GM12864 (cell line): ENCODE data around the gene KCNQ1.

ENCODE experiments used
- DNase-seq: peaks from one replicate; pipeline ENCODE4 v3.0.0-alpha.2; 2011; ENCODE audit warnings: low read depth
- H3K4me3 ChIP-seq: 2 replicates; pipeline ENCODE4 v1.5.1; 2011; ENCODE audit warnings: mild to moderate bottlenecking, low read depth, low read length, control low read depth
- TF ChIP-seq, protein P1 (sequence below): IDR thresholded peaks from 2 replicates; pipeline ENCODE4 v1.5.1; 2011; ENCODE audit warnings: low read depth, mild to moderate bottlenecking, moderate library complexity, low read length, control low read depth, inconsistent platforms; ENCODE audit errors: missing control alignments

Gene KCNQ1

GRCh38 chr11:2515401-2516275 lies 70.8 kb downstream of the KCNQ1 start:
- TF ChIP-seq, protein P1, sequence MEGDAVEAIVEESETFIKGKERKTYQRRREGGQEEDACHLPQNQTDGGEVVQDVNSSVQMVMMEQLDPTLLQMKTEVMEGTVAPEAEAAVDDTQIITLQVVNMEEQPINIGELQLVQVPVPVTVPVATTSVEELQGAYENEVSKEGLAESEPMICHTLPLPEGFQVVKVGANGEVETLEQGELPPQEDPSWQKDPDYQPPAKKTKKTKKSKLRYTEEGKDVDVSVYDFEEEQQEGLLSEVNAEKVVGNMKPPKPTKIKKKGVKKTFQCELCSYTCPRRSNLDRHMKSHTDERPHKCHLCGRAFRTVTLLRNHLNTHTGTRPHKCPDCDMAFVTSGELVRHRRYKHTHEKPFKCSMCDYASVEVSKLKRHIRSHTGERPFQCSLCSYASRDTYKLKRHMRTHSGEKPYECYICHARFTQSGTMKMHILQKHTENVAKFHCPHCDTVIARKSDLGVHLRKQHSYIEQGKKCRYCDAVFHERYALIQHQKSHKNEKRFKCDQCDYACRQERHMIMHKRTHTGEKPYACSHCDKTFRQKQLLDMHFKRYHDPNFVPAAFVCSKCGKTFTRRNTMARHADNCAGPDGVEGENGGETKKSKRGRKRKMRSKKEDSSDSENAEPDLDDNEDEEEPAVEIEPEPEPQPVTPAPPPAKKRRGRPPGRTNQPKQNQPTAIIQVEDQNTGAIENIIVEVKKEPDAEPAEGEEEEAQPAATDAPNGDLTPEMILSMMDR = no peak
- no peak for DNase-seq
- H3K4me3 ChIP-seq = no peak overlapping the region

- H3K4me3 ChIP-seq = no peak overlapping the region
- TF ChIP-seq, protein P1 = no peak
- DNase-seq = no peak
These were observed 71.6 kb downstream of the KCNQ1 start for GRCh38 chr11:2516276-2517015.

DNA sequence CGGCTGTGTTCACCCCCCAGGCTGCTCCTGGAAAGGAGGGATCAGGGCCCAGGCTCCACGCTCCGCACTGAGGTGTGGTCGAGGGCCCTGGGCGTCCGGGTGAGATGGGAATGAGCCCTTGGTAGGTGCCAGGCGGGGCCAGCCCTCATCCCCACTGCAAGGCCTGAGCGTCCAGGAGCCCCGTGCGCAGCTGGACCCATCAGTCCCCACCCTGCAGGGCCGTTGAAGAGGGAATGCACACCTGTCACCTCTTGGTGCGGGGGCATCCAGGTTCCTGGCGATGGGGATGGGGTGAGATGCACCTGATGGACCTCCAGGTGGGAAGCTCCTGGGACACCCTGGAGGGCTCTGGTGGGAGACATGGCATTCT lies 72.2 kb downstream of the KCNQ1 start:
- no peak for DNase-seq
- TF ChIP-seq, protein P1 = no peak

DNA sequence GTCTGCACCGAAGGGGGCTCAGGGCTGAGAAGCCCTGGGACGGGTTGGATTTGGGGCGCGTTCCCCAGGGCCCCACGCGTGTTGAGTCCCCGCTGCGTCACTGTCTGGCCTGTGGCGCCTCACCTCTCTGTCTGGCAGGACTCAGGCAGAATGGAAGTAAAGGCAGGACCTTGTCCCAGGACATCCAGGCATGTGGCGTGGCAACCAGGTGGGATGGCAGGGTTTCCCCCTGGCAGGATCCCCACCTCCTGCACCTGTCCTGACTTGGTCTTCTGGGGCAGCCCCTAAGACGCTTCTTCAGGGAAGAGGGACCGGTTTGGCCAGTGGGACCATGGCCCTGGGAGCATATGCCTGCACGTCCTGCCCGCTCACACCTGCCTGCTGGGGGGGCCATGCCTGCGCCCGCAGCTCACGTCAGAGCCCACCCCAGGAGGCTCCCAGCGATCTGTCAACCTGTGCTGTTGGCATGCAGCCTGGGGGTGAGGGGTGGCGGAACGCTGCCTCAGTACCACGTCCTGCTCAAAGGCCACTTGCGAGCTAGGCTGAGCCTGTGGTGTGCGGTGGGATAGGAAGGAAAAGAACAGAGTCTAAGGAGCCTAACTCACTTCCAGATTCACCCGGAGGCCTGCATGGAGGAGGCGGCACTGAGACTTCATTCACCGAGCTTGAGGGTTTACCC lies 72.7 kb downstream of the KCNQ1 start:
- no peak for DNase-seq
- TF ChIP-seq, protein P1 = no peak
- no peak overlapping the region for H3K4me3 ChIP-seq

More for the DNA sequence above, 72.2 kb downstream of the KCNQ1 start:
- H3K4me3 ChIP-seq = no peak overlapping the region

- no peak for DNase-seq
- TF ChIP-seq, protein P1 = no peak
- H3K4me3 ChIP-seq = no peak overlapping the region
These were observed 73.5 kb downstream of the KCNQ1 start for GRCh38 chr11:2518111-2518982.

DNA sequence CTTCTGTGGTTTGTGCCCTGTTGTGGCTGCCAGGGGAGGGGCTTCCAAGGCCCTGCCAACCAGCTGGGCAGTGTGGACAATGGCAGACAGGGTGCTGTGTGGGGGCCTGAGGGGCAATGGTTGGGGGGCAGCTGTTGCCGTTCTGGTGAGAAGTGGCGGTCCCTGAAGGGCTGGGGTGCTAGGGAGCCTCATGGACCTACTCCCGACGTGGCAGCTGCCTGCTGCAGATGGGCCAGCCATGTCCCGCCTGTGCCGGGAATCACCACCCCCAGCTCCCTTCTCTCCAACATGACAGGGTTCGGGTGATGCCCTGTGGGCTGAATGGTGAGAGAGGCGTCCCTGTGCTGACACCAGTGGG lies 74.2 kb downstream of the KCNQ1 start:
- TF ChIP-seq, protein P1 = no peak
- H3K4me3 ChIP-seq = no peak overlapping the region
- no peak for DNase-seq
